ENCODE results near the gene AOX1. TPM values are rescaled to one million over a fixed set of nuclear protein-coding genes. Genes with fewer than 3 reads are reported as not detected.

The AOX1 gene
- total RNA-seq, 2 experiments from 2014 or later = not detected

- Mint-ChIP-seq H3K9me3 (no peaks in the 10 kb centered on the region), H3K4me1 (ENCODE audit: low read depth) (no peaks in the 10 kb centered on the region), H3K27ac (no peak overlapping the region), H3K27me3 (peaks cover 5% of the 10 kb centered on the region), H3K36me3 (ENCODE audit: low read depth) (no peaks in the 10 kb centered on the region), H3K4me3 (no peak overlapping the region)
- CTCF ChIA-PET = no interaction called here
- no peaks in the 10 kb centered on the region for H3K36me3 ChIP-seq (ENCODE audit: insufficient read depth, low read length)
- H3K9me3 ChIP-seq (ENCODE audit: control insufficient read depth in 1 of 2, insufficient read depth in 1 of 2, low read length in 2 of 2) = no peaks in the 10 kb centered on the region
- H3K27ac ChIP-seq (ENCODE audit: low read depth in 1 of 2, low read length in 2 of 2) = no peak overlapping the region
- H3K4me1 ChIP-seq (ENCODE audit: insufficient read depth, low read length) = no peaks in the 10 kb centered on the region
- intact Hi-C loops (cut with DNase I, micrococcal nuclease) = no loop called here
- no peak for ATAC-seq (ENCODE audit: poor library complexity)
- peak in 2 of 14 experiments; percentile 5 to 16 for DNase-seq
- no peak overlapping the region for H3K4me3 ChIP-seq (ENCODE audit: low read length)
- TF ChIP-seq, protein P1, sequence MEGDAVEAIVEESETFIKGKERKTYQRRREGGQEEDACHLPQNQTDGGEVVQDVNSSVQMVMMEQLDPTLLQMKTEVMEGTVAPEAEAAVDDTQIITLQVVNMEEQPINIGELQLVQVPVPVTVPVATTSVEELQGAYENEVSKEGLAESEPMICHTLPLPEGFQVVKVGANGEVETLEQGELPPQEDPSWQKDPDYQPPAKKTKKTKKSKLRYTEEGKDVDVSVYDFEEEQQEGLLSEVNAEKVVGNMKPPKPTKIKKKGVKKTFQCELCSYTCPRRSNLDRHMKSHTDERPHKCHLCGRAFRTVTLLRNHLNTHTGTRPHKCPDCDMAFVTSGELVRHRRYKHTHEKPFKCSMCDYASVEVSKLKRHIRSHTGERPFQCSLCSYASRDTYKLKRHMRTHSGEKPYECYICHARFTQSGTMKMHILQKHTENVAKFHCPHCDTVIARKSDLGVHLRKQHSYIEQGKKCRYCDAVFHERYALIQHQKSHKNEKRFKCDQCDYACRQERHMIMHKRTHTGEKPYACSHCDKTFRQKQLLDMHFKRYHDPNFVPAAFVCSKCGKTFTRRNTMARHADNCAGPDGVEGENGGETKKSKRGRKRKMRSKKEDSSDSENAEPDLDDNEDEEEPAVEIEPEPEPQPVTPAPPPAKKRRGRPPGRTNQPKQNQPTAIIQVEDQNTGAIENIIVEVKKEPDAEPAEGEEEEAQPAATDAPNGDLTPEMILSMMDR (IDR thresholded peaks at IDR 0.05) = no peak
- POLR2A ChIA-PET = interaction anchor here (1.2 kb wide), 1 partner anchor 18 kb away, joined by 3 read pairs; no protein-coding TSS in a partner anchor
- H3K27me3 ChIP-seq (ENCODE audit: control insufficient read depth in 1 of 2, insufficient read depth in 2 of 2, low read length in 2 of 2) = no peaks in the 10 kb centered on the region
These were observed 109.4 kb downstream of the AOX1 start for GRCh38 chr2:200695191-200695590.

DNA sequence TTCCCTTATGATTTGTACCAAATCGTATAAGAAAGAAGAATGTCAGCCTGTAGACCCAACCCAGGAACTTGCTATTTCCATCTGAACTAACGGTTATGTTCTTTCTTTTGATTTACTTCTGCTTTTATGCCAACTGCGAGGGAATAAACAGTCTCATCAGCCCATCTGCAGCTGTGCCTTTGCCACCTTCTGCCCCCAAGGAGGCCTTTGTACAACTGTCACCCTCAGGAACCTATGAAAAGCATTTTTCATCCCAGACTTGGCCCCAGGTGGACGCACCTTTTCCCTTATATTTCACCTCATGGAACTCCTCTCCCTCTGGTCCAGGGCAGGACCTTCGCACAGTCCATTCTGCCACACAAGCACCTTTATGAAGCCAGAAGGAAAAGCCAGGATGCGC lies 109.8 kb downstream of the AOX1 start:
- Mint-ChIP-seq H3K27ac (no peak overlapping the region), H3K4me1 (ENCODE audit: low read depth) (no peaks in the 10 kb centered on the region), H3K9me3 (no peaks in the 10 kb centered on the region), H3K36me3 (ENCODE audit: low read depth) (no peaks in the 10 kb centered on the region), H3K4me3 (no peak overlapping the region), H3K27me3 (peaks cover 2% of the 10 kb centered on the region)
- Histone ChIP-seq H3K27ac (ENCODE audit: low read depth in 1 of 2, low read length in 2 of 2) (no peak overlapping the region), H3K36me3 (ENCODE audit: insufficient read depth, low read length) (no peaks in the 10 kb centered on the region), H3K4me3 (ENCODE audit: low read length) (no peak overlapping the region), H3K27me3 (ENCODE audit: control insufficient read depth in 1 of 2, insufficient read depth in 2 of 2, low read length in 2 of 2) (no peaks in the 10 kb centered on the region), H3K9me3 (ENCODE audit: control insufficient read depth in 1 of 2, insufficient read depth in 1 of 2, low read length in 2 of 2) (no peaks in the 10 kb centered on the region), H3K4me1 (ENCODE audit: insufficient read depth, low read length) (no peaks in the 10 kb centered on the region)
- ATAC-seq (ENCODE audit: poor library complexity) = no peak
- ChIA-PET CTCF (no interaction called here), POLR2A (interaction anchor here (1.2 kb wide), 1 partner anchor 18 kb away, joined by 3 read pairs; no protein-coding TSS in a partner anchor)
- no peak for DNase-seq
- TF ChIP-seq, protein P1 (IDR thresholded peaks at IDR 0.05) = no peak
- intact Hi-C loops (cut with DNase I, micrococcal nuclease) = no loop called here

DNA sequence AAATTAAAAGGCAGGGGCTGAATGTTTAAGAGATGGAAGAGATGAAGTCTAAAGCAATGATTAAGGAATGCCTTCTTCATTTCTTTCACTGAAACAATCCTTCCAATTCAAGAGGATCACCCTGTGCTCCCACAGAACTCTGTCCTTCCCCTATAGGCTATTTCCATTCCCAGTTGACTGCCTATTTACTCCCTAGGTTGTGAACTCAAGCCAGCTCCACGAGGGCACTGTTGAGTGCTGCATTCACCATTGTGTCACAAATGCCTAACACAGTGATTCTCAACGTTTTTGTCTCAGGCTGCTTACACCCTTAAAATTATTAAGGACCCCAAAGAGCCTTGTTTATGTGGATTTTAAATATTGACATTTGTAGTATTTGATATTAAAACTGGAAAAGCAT lies 112.4 kb downstream of the AOX1 start:
- intact Hi-C loops (cut with DNase I, micrococcal nuclease) = no loop called here
- H3K9me3 ChIP-seq (ENCODE audit: control insufficient read depth in 1 of 2, insufficient read depth in 1 of 2, low read length in 2 of 2) = no peaks in the 10 kb centered on the region
- no peaks in the 10 kb centered on the region for H3K27me3 ChIP-seq (ENCODE audit: control insufficient read depth in 1 of 2, insufficient read depth in 2 of 2, low read length in 2 of 2)
- H3K4me3 ChIP-seq (ENCODE audit: low read length) = no peak overlapping the region
- H3K36me3 ChIP-seq (ENCODE audit: insufficient read depth, low read length) = no peaks in the 10 kb centered on the region
- no peak for DNase-seq
- H3K27ac ChIP-seq (ENCODE audit: low read depth in 1 of 2, low read length in 2 of 2) = no peak overlapping the region
- Mint-ChIP-seq H3K27me3 (peaks cover 5% of the 10 kb centered on the region), H3K27ac (no peak overlapping the region), H3K4me3 (no peak overlapping the region), H3K9me3 (no peaks in the 10 kb centered on the region), H3K36me3 (ENCODE audit: low read depth) (no peaks in the 10 kb centered on the region), H3K4me1 (ENCODE audit: low read depth) (no peaks in the 10 kb centered on the region)
- H3K4me1 ChIP-seq (ENCODE audit: insufficient read depth, low read length) = no peaks in the 10 kb centered on the region
- TF ChIP-seq, protein P1 (IDR thresholded peaks at IDR 0.05) = no peak
- no peak for ATAC-seq (ENCODE audit: poor library complexity)
- CTCF ChIA-PET = no interaction called here
- POLR2A ChIA-PET = no interaction called here

Measured in CD4-positive, alpha-beta T cell (primary cell).